ENCODE results near the gene BMPR1B.

The BMPR1B gene

GRCh38 chr4:94968493-94968892 lies 210.7 kb downstream of the BMPR1B start:
- no peak for DNase-seq

GRCh38 chr4:94970650-94971049 lies 212.9 kb downstream of the BMPR1B start:
- DNase-seq, result no peak

- DNase-seq, result no peak
These were observed 217.0 kb downstream of the BMPR1B start for GRCh38 chr4:94974773-94975172.

- DNase-seq, result no peak
These were observed 218.7 kb downstream of the BMPR1B start for GRCh38 chr4:94976371-94977011.

GRCh38 chr4:94978904-94979303 lies 221.1 kb downstream of the BMPR1B start:
- DNase-seq, result no peak

- no peak for DNase-seq
These were observed 221.9 kb downstream of the BMPR1B start for GRCh38 chr4:94979621-94980020.

- no peak for DNase-seq
These were observed 238.1 kb downstream of the BMPR1B start for GRCh38 chr4:94995684-94996394.

- no peak for DNase-seq
These were observed 242.4 kb downstream of the BMPR1B start for GRCh38 chr4:95000076-95000648.

- no peak for DNase-seq
These were observed 247.2 kb downstream of the BMPR1B start for GRCh38 chr4:95004912-95005311.

- no peak for DNase-seq
These were observed 250.2 kb downstream of the BMPR1B start for GRCh38 chr4:95007998-95008397.

GRCh38 chr4:95013236-95013635 lies 255.5 kb downstream of the BMPR1B start:
- no peak for DNase-seq

- DNase-seq, result no peak
These were observed 256.3 kb downstream of the BMPR1B start for GRCh38 chr4:95014068-95014467.

GRCh38 chr4:95017305-95018064 lies 259.7 kb downstream of the BMPR1B start:
- DNase-seq, result no peak

- DNase-seq, result no peak
These were observed 261.0 kb downstream of the BMPR1B start for GRCh38 chr4:95018785-95019184.

- no peak for DNase-seq
These were observed 262.8 kb downstream of the BMPR1B start for GRCh38 chr4:95020521-95020920.

- no peak for DNase-seq
These were observed 263.3 kb downstream of the BMPR1B start for GRCh38 chr4:95021099-95021498.

- no peak for DNase-seq
These were observed 265.4 kb downstream of the BMPR1B start for GRCh38 chr4:95023110-95023509.

- no peak for DNase-seq
These were observed 270.3 kb downstream of the BMPR1B start for GRCh38 chr4:95027905-95028618.

GRCh38 chr4:95038791-95039190 lies 281.0 kb downstream of the BMPR1B start:
- DNase-seq, result no peak

GRCh38 chr4:95044324-95044837 lies 286.6 kb downstream of the BMPR1B start:
- no peak for DNase-seq

GRCh38 chr4:95045429-95045828 lies 287.7 kb downstream of the BMPR1B start:
- DNase-seq, result no peak

GRCh38 chr4:95048296-95048695 lies 290.5 kb downstream of the BMPR1B start:
- DNase-seq, result no peak
